CD1c-positive myeloid dendritic cell (primary cell): ENCODE data around the gene SENP1.

Experiments used
- DNase-seq: peaks from one replicate; pipeline ENCODE4 v3.0.0-alpha.2; 2016; ENCODE audit errors: extremely low spot score

The SENP1 gene

GRCh38 chr12:48036818-48037217, 69.1 kb downstream of the SENP1 start:
- no peak for DNase-seq

- DNase-seq, result no peak
Observed at GRCh38 chr12:48034835-48035805, 70.8 kb downstream of the SENP1 start.

GRCh38 chr12:48033451-48033850, 72.4 kb downstream of the SENP1 start:
- DNase-seq, result no peak

- no peak for DNase-seq
Observed at GRCh38 chr12:48032597-48032996, 73.3 kb downstream of the SENP1 start.

- DNase-seq, result no peak
Observed at GRCh38 chr12:48031135-48031960, 74.5 kb downstream of the SENP1 start.

- DNase-seq, result no peak
Observed at GRCh38 chr12:48030173-48030650, 75.7 kb downstream of the SENP1 start.

- DNase-seq, result peak; percentile 4
Observed at GRCh38 chr12:48029491-48030172, 76.2 kb downstream of the SENP1 start.

- DNase-seq, result no peak
Observed at GRCh38 chr12:48028541-48029431, 77.1 kb downstream of the SENP1 start.

- DNase-seq, result no peak
Observed at GRCh38 chr12:48027183-48028002, 78.5 kb downstream of the SENP1 start.

GRCh38 chr12:48026060-48026827, 79.6 kb downstream of the SENP1 start:
- no peak for DNase-seq

- DNase-seq, result no peak
Observed at GRCh38 chr12:48025281-48025680, 80.6 kb downstream of the SENP1 start.

GRCh38 chr12:48024735-48025134, 81.1 kb downstream of the SENP1 start:
- DNase-seq, result no peak

- DNase-seq, result no peak
Observed at GRCh38 chr12:48023386-48023785, 82.5 kb downstream of the SENP1 start.

GRCh38 chr12:48022676-48023385, 83.0 kb downstream of the SENP1 start:
- no peak for DNase-seq

GRCh38 chr12:48022180-48022521, 83.7 kb downstream of the SENP1 start:
- DNase-seq, result no peak

GRCh38 chr12:48021485-48022179, 84.2 kb downstream of the SENP1 start:
- DNase-seq, result no peak

GRCh38 chr12:48019639-48020265, 86.1 kb downstream of the SENP1 start:
- no peak for DNase-seq

GRCh38 chr12:48018618-48018995, 87.3 kb downstream of the SENP1 start:
- no peak for DNase-seq
